Left renal cortex interstitium (tissue), 4 donors: Measurements from ENCODE around the gene FAM25C. TPM values are rescaled to one million over a fixed set of nuclear protein-coding genes. Genes with fewer than 3 reads are reported as not detected.
"Not testable (repeated sequence)": the region's sequence is repeated elsewhere in the genome, so short reads cannot be mapped to it uniquely, and the experiment has no call there.

ENCODE experiments used
- DNase-seq, 4 donors: peaks; one replicate each; pipeline ENCODE4 v3.0.0-alpha.2; 2013; ENCODE audit warnings: low read depth in 4 of 4, low spot score in 2 of 4, missing footprints in 1 of 4
- polyA plus RNA-seq, 4 donors: library from polyadenylated mRNA; unstranded; fragments of 120-200 nt; gene quantifications; one replicate each; pipeline ENCODE4 v1.2.1, GENCODE V29; 2013; ENCODE audit not compliant: insufficient read length in 4 of 4

FAM25C gene
- polyA plus RNA-seq = not detected

GRCh38 chr10:47999691-48000090, at the start of gene FAM25C:
Gene FAM25C (minus strand): TSS chr10:47999791. CDS start chr10:47999765, 26 bp downstream.
- not testable (repeated sequence) for DNase-seq

GRCh38 chr10:48044557-48044956, 45.0 kb upstream of the FAM25C start:
- not testable (repeated sequence) for DNase-seq

GRCh38 chr10:48031390-48031789, 31.8 kb upstream of the FAM25C start:
- not testable (repeated sequence) for DNase-seq

- DNase-seq = not testable (repeated sequence)
Observed at GRCh38 chr10:48002306-48002705, 2.7 kb upstream of the FAM25C start.

- DNase-seq = not testable (repeated sequence)
Observed at GRCh38 chr10:47994045-47994444, 5.5 kb downstream of the FAM25C start.

- not testable (repeated sequence) for DNase-seq
Observed at GRCh38 chr10:47992560-47992959, 7.0 kb downstream of the FAM25C start.

GRCh38 chr10:47991706-47992105, 7.9 kb downstream of the FAM25C start:
- not testable (repeated sequence) for DNase-seq

GRCh38 chr10:47990097-47990496, 9.5 kb downstream of the FAM25C start:
- DNase-seq = not testable (repeated sequence)

GRCh38 chr10:47989542-47989950, 10.0 kb downstream of the FAM25C start:
- not testable (repeated sequence) for DNase-seq

GRCh38 chr10:47988718-47989541, 10.7 kb downstream of the FAM25C start:
- DNase-seq = not testable (repeated sequence)

- DNase-seq = not testable (repeated sequence)
Observed at GRCh38 chr10:47987952-47988351, 11.6 kb downstream of the FAM25C start.

GRCh38 chr10:47986413-47987230, 13.0 kb downstream of the FAM25C start:
- DNase-seq = peak in 2 of 4 donors; percentile 1 to 5

- DNase-seq = not testable (repeated sequence)
Observed at GRCh38 chr10:47975409-47975808, 24.2 kb downstream of the FAM25C start.

- not testable (repeated sequence) for DNase-seq
Observed at GRCh38 chr10:47973131-47973530, 26.5 kb downstream of the FAM25C start.

- not testable (repeated sequence) for DNase-seq
Observed at GRCh38 chr10:47972077-47972476, 27.5 kb downstream of the FAM25C start.

GRCh38 chr10:47971598-47971997, 28.0 kb downstream of the FAM25C start:
- DNase-seq = not testable (repeated sequence)

- DNase-seq = not testable (repeated sequence)
Observed at GRCh38 chr10:47970047-47970446, 29.5 kb downstream of the FAM25C start.

- DNase-seq = not testable (repeated sequence)
Observed at GRCh38 chr10:47968988-47969387, 30.6 kb downstream of the FAM25C start.

GRCh38 chr10:47964280-47965063, 35.1 kb downstream of the FAM25C start:
- not testable (repeated sequence) for DNase-seq

- DNase-seq = not testable (repeated sequence)
Observed at GRCh38 chr10:47962785-47963184, 36.8 kb downstream of the FAM25C start.
